IPS-18c (cell line): Measurements from ENCODE around the gene UVRAG.

Source experiments
- H3K4me3 ChIP-seq: 2 replicates; pipeline ENCODE4 v1.7.0; 2013; ENCODE audit warnings: low read depth, mild to moderate bottlenecking, low read length, moderate library complexity; ENCODE audit not compliant: insufficient read depth
- H3K9me3 ChIP-seq: one replicate; pipeline ENCODE4 v1.6.1; 2013; ENCODE audit warnings: mild to moderate bottlenecking, low read length, moderate library complexity; ENCODE audit not compliant: control insufficient read depth, insufficient read depth

Gene UVRAG

DNA sequence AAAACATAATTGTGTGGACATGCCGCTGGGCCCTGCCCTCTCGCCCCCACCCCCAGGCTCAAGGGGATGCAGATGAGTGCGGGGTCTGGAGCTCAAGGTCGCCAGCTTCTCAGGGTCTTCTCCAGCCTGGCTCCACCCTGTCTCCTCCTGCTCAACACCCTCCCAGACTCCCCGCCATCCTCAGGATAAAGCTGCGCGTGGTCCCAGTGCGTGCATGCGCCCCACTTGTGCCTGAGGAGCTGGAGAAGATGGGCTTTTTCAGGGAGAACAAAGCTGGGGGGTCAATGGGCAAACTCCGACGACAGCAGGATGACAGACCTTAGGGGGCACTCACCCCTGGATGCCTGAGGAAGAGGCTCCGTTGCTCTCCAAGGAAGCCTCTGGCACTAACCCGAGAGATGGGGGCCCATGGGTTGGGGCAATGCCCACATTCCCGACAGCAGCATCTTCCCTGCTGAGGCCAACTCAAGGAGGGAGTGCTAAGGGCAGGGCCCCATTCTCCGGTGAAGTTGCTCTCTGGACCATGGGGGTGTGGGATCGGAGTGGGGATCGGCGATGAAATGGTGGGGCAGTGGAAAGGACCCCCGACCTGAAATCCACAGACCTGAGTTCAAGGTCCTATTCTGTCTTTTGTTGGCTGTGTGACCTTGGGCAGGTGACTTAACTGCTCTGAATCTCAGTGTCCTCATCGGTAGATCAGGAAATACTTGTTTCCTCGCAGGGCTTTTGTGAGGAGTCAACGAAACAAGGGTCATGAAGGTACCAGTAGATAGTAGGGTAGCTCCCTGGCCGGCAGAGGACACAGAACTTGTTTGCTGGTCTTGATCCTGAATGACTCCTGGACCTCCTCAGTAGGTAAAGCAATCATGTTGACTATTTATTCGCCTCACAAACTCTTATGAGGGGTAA lies 343.6 kb downstream of the UVRAG start:
- Histone ChIP-seq H3K9me3 (no peaks in the 10 kb centered on the region), H3K4me3 (no peak overlapping the region)

- no peak overlapping the region for H3K4me3 ChIP-seq
- H3K9me3 ChIP-seq, result no peaks in the 10 kb centered on the region
Measured at GRCh38 chr11:76159303-76159937, 344.4 kb downstream of the UVRAG start.

DNA sequence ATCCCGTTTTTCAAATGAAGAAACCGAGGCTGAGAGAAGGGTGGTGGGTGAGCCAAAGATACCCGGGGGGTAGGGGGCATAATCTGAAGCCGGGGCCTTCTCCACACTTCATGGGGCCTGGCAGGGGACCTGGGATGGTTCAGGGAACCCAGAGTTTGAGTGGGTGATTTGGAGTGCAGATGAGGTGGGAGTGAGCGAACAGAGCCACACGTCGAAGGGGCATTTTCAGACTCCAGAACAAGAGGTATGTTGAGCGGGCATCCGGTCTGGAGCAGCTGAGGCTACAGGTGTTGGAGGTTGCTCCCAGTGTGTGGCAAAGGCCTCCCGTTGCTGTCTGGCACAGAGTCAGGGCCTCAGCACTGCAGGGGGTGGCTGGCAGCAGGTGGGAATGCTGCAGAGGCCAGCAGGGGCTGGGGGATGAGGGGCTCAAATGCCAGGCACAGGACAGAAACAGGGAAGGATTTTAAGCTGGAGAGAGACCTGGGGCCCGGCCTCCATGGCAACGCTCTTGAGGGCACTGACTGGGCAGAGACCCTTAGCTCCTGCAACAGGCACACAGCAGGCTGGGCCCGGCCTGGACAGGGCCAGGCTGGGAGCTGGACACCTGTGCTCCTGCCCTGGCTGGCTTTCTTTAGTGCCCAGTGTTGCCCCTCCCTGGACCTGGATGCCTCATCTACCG lies 345.1 kb downstream of the UVRAG start:
- H3K9me3 ChIP-seq, result no peaks in the 10 kb centered on the region

DNA sequence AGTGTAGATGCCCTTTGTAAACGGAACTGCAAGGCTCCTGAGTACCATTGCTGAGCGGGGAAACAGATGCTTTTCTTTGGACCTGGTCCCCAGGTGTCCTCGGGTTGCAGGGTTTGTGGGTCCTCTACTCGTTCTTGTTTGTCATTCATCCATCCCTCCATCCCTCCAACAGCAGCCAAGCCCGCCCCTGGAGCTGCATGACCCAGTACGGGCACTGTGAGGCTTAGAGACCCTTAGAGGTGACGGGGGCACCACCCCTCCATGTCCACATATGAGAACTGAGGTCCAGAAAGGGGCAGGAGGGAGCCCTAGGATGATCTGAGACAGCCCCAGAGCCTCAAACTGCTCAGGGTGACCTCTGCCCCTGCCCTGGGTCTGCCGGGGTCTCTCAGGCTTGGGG lies 345.8 kb downstream of the UVRAG start:
- no peak overlapping the region for H3K4me3 ChIP-seq
- H3K9me3 ChIP-seq, result no peaks in the 10 kb centered on the region

More for the DNA sequence above, 345.1 kb downstream of the UVRAG start:
- no peak overlapping the region for H3K4me3 ChIP-seq

DNA sequence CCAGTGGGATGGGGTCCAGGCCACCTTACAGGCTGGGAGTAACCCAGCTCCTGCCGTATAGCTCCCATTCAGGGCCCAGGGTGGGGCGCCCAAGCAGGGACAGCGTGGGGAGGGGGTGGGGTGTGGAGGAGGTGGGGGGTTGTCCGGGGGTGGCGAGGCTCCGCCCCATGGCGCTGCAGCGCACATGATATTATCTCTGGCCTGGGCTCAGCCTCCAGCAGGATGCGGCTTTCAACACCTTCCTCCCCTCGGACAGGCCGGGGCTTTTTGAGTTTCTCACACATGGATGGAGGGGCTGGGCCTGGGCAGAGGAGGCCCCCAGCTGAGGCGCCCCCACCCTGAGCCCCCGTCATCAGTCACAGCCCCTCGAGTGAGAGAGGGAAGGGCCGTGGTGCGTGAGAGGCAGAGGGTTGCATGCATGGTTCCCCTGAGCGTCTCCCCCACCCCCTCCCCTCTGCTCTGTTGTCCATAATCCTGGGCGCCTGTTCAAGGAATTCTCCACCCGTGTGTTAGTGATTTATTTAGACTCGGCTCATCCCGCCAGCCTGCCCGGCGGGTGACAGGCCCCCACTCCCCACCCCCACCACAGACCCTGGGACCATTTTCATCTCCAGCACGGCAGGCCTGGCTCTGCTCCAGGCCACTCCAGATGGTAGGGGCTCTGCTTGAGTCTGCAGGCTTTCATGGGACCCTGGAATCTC lies 346.4 kb downstream of the UVRAG start:
- H3K9me3 ChIP-seq, result peaks cover 2% of the 10 kb centered on the region
- no peak overlapping the region for H3K4me3 ChIP-seq

GRCh38 chr11:76162336-76163288 lies 347.6 kb downstream of the UVRAG start:
- H3K9me3 ChIP-seq, result peaks cover 2% of the 10 kb centered on the region
- H3K4me3 ChIP-seq, result no peak overlapping the region

DNA sequence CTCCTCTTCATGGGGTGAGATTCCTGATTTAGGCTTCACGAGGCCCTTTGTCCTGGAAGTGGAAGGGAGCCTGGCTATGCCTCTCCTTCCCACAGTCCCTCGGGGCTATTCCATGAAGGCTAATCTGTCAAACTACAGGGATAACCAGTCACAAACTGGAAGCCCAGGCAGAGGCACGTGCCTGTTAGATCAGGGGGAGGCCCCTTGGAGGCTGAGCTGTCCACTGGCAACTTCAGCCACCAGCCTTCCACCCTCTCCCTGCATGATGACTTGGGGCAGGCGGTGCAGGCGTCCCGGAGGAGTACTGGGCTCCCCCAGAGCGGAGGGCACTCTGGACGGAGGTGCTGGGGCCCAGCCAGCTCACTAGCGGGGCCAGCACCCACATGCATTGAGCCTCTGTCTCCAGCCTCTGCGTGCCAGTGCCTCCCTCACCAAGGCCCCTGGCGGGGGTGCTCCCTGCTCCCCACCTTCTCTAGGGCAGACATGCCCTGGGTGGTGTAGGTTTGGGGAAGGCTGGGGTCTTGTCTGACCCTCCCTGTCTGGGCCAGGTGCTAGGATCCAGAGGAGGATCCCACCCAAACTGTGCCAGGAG lies 348.4 kb downstream of the UVRAG start:
- H3K4me3 ChIP-seq, result no peak overlapping the region

GRCh38 chr11:76164081-76164480 lies 349.1 kb downstream of the UVRAG start:
- no peak overlapping the region for H3K4me3 ChIP-seq
- peaks cover 2% of the 10 kb centered on the region for H3K9me3 ChIP-seq

More for the DNA sequence above, 348.4 kb downstream of the UVRAG start:
- H3K9me3 ChIP-seq, result peaks cover 2% of the 10 kb centered on the region

GRCh38 chr11:76164861-76165751 lies 350.1 kb downstream of the UVRAG start:
- Histone ChIP-seq H3K9me3 (peaks cover 2% of the 10 kb centered on the region), H3K4me3 (no peak overlapping the region)

DNA sequence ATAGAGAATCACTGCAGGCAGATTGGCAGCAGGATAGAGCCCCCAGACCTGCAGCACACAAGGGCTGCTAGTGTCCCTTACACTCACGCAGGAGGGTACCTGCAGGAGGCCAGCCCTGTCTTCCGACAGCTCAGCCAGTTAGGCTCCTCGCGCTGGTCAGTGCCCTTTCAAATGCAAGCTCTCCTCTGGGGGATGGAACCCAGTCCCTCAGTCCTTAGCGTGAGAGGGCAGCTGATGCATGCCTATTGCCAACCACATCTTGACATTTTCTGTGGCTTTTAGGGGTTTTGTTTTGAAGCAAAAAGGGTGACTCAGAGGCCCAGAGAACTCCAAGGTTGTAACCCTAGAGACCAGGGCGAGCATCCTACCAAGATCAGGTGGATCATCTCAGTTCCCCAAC lies 351.3 kb downstream of the UVRAG start:
- Histone ChIP-seq H3K9me3 (peaks cover 2% of the 10 kb centered on the region), H3K4me3 (no peak overlapping the region)

DNA sequence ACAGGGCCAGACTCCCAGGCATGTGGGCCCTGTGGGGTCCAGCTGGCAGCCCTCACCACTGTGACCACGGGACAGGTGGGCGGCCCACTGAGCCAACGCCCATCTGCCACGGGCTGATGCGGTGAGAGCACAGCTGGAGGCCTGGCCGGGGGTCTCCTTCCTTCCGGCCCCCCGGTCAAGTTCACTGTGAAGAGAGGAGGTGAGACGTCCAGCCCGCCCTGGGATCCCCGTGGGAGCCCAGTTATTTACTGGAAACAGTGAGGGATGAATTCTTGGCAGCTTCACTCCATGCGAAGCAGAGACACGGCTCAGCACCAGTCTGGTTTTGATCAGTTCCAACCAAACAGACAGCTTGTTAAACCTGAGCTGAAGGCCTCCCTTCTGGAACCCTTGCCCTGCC lies 352.6 kb downstream of the UVRAG start:
- H3K9me3 ChIP-seq, result peaks cover 2% of the 10 kb centered on the region
- H3K4me3 ChIP-seq, result no peak overlapping the region

- no peak overlapping the region for H3K4me3 ChIP-seq
- H3K9me3 ChIP-seq, result peaks cover 2% of the 10 kb centered on the region
Measured at GRCh38 chr11:76169473-76169896, 354.5 kb downstream of the UVRAG start.

- peaks cover 2% of the 10 kb centered on the region for H3K9me3 ChIP-seq
- no peak overlapping the region for H3K4me3 ChIP-seq
Measured at GRCh38 chr11:76170468-76170867, 355.5 kb downstream of the UVRAG start.

DNA sequence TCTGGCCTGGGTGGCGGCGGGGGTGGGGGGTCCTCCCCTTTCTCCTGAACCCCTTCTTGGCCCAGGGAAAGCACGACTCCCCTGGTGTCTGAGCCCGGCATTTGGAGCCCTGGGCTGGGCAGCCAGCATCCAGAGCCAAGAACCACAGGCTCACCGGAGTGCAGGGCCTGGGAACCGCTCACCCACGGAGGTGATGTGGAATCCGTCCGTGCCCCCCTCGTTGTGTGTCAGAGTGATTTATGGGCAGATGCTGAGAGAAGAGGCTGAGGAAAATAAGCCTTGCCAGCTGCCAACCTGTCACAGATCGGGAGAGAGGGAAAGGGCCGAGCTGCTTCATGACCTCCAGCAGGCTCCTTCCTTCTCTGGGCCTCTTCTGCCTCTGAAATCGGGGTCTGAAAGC lies 357.6 kb downstream of the UVRAG start:
- Histone ChIP-seq H3K9me3 (no peaks in the 10 kb centered on the region), H3K4me3 (no peak overlapping the region)

- H3K4me3 ChIP-seq, result no peak overlapping the region
Measured at GRCh38 chr11:76173663-76174062, 358.7 kb downstream of the UVRAG start.

More at GRCh38 chr11:76173663-76174062, 358.7 kb downstream of the UVRAG start:
- no peaks in the 10 kb centered on the region for H3K9me3 ChIP-seq
